Activated T-cell treated with anti-CD3 and anti-CD28 coated beads for 4 hours (primary cell): ENCODE data around the gene TOP3A.

Experiments used
- DNase-seq: peaks from one replicate; pipeline ENCODE4 v3.0.0-alpha.2; 2020

Gene TOP3A

DNA sequence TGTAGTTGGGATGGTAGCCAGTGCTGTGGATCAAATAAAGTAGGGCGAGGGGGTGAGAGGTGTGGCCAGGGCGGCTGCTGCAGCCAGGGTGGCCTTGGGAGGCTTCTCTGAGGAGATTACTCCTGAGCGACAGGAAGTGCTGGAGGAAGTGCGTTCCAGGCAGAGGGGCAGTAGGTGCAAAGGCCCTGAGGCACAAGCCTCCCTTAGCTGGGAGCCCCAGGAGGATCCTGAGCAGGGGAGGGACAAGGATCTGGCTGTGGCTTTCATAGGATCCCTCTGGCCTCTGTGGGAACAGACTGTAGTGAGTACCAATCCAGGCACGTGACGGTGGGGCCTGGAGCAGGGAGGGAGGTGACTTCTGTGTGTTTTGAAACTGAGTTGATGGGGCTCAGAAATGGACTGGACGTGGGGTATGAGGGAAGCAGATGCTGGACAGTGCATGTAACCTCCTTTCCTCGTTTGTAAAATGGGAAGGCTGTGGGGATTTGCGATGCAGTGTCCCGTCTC lies 86.6 kb downstream of the TOP3A start:
- DNase-seq = no peak

DNA sequence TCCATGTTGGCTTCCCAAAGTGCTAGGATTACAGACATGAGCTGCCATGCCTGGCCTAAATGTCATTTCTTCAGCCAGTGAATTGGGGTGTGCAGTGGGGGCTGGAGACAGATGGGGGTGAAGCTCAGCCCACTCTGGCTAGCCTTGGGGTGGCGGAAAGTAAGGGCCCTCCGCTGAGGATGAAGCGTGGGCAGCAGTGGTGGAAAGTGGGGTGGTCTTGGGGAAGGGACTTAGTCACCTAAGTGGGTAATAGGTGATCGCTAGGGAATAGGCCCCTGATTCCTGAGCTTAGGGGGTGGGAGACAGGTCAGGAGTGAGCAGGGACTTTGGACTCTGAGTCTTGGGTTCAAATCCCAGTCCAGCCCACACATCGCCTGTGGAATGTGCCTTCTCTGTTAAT lies 87.2 kb downstream of the TOP3A start:
- DNase-seq = no peak

DNA sequence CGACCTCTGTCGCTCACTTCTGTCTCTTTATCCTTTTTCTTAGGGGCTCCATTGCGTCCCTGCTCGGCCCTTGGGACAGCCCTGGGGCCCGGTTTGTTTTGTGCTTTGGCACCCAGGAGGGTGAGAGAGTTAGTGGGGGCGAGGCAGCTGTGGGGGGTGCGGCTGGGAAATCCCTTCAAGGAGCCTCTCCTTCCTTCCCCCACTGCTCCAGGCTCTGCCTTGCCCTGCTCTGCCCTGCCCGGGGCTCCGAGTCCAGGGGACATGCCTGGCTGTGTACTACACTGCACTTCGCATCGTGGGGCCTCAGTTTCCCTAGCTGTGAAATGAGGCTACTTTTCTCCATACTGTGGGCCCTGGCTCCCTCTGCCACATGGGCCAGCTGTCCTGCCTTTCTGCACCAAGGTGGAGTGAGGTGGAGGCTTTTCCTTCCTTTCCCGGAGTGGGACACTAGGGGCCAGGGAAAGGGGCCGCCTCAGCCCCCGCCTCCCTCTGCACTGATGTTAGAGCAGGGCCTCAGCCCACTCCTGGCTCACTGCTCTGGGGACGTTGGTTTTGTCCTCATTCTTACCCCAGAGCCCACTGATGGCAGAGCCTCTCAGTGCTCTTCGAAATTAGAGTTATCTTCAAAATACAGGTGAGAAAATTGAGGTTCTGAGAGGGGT lies 88.4 kb downstream of the TOP3A start:
- no peak for DNase-seq

DNA sequence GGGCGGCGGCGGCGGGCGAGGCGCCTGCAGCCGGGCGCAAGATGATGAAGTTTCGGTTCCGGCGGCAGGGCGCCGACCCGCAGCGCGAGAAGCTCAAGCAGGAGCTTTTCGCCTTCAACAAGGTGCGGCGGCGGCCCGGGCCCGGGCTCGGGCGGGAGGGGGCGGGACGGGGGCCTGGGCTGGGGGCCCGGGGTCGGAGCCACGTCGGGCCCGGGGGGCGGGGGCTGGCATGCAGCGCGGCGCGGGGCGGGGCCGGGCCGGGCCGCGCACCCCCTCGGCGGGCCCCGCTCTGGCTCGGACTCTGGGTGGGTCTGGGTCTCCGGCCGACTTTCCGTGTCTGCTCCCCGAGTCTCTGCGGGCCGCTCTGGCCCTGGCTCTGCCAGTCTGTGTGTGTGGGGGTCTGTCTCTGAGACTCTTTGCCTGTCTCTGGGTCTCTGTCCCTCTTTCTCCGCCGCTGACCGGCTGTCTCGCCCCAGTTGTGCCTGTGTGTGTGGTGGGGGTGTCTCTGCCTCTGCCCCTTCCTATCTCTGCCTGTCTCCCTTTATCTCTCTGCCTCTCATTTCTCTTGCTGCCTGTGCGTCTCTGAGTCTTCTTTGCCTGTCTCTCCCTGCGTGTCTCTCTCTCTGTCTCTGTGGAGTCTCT lies 89.0 kb downstream of the TOP3A start:
- no peak for DNase-seq

DNA sequence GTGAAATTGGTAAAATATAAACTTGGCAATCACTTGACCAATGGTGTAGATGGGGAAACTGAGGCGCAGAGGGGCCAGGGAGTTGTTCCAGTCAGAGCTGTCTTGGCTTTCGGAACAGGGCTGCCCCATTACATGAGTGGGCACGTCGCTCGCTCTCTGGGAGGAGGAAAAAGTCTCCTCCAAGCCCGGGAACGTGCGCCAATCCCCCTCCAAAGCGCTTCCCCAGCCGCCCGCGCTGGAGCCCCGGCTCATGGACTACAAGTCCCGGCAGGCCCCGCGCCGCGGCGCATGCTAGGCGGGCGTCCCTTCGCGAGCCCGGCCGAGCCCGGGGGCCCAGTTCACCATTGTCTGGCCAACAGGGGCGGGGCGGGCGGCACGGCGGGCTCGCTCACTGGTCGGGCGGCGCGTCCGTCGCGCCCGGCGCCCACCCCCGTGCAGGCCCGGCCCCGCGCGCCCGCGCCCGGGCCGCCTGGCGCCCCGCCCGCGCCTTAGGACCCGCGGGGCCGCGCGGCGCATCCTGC lies 89.6 kb downstream of the TOP3A start, which contains the start of gene LLGL1:
LLGL1 (plus strand) TSS at position 515 of the 521 bp plus-strand sequence. CDS start 48 bp downstream, outside the sequence.
- peak; percentile 87 for DNase-seq

DNA sequence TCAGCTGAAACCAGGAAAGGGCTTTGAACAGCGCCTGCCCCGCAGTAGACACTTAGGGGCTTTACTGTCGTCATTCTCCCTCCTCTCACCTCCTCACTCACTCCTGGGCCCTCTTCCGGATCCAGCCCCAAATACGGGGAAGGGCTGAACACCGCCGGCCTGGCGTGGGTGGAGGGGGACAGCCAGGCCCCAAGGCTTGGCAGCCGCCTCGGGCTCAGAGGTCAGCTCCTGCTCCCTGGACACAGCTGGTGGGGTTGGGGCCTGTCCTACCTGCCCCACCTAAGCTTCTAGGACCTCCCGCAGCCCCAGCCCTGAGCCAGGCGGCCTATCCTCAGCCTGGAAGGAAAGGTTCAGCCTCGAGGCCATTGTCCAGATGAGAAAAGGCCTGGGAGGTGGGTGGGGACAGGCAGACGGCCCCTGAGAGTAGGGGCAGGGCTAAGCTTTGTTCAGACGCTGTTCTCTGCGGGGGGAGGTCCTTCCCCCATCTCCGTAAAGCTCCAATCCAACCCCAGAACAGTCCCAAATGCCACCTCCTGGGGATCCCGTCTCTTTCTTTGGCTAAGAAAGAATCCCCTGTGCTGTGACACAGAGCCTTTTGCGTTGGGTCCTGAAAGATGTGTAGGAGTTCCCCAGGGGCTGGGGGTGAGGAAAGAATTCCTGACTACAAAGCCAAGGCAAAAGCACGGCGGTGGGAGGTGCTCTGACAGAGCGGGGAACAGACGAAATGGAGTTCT lies 90.2 kb downstream of the TOP3A start:
- DNase-seq = no peak

DNA sequence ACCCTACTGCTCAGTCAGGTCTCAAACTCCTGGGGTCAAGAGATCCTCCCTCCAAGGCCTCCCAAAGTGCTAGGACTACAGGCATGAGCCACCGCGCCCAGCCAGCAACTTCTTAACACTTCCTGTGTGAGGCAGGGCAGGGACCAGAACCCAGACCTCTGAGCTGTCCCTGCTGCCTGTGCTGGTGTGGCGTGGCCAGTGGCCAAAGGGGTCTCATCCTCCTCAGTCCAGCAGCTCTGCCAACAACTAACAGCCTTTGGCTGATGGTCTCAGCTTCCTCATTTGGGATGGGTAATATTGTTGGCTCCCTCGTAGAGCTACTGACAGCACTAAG lies 90.8 kb downstream of the TOP3A start:
- no peak for DNase-seq
